CD8-positive, alpha-beta memory T cell (primary cell): ENCODE data around the gene STPG3. TPM values are rescaled to one million over a fixed set of nuclear protein-coding genes. Genes with fewer than 3 reads are reported as not detected.
A peak's percentile ranks its signal among the peaks of the same experiment; 100 is the strongest.
"Not testable (repeated sequence)": the region's sequence is repeated elsewhere in the genome, so short reads cannot be mapped to it uniquely, and the experiment has no call there.

Source experiments
- CTCF ChIA-PET: fragments of 350-600 bp; sonication (Branson Sonifier 250); formaldehyde crosslinking; loops from one replicate; lab custom pipeline; 2021; ENCODE audit warnings: antibody characterized with exemption; lab: Charles Lee
- POLR2A ChIA-PET: fragments of 350-600 bp; sonication (Branson Sonifier 250); formaldehyde crosslinking; loops from one replicate; lab custom pipeline; 2021; ENCODE audit warnings: antibody characterized with exemption; lab: Charles Lee
- DNase-seq, 5 donors: peaks; one replicate each; pipeline versions ENCODE4 v3.0.0 to v3.0.0-alpha.2; 2020 to 2022; ENCODE audit warnings: mixed read lengths in 1 of 5
- H3K27ac ChIP-seq: one replicate; pipeline ENCODE4 v1.7.0; 2013; ENCODE audit warnings: low read depth, mild to moderate bottlenecking, low read length, moderate library complexity
- H3K27me3 ChIP-seq: 2 replicates; pipeline ENCODE4 v1.7.0; 2013; ENCODE audit warnings: low read length, mild to moderate bottlenecking; ENCODE audit not compliant: insufficient read depth, poor library complexity, severe bottlenecking
- H3K36me3 ChIP-seq: 2 replicates; pipeline ENCODE4 v1.7.0; 2013; ENCODE audit warnings: mild to moderate bottlenecking, low read length, moderate library complexity; ENCODE audit not compliant: insufficient read depth
- H3K4me1 ChIP-seq: 2 replicates; pipeline ENCODE4 v1.7.0; 2013; ENCODE audit warnings: mild to moderate bottlenecking, low read length, moderate library complexity; ENCODE audit not compliant: insufficient read depth
- H3K4me3 ChIP-seq: 2 replicates; pipeline ENCODE4 v1.7.0; 2013; ENCODE audit warnings: mild to moderate bottlenecking, low read length
- H3K9me3 ChIP-seq: 2 replicates; pipeline ENCODE4 v1.7.0; 2013; ENCODE audit warnings: mild to moderate bottlenecking, low read length
- H3K27ac Mint-ChIP-seq, 8 donors: one replicate each; pipeline ENCODE4 v1.8.0; 2020 to 2021; ENCODE audit warnings: mixed read lengths in 8 of 8, mild to moderate bottlenecking in 6 of 8, inconsistent platforms in 3 of 8, moderate library complexity in 3 of 8
- H3K27me3 Mint-ChIP-seq, 2 donors: one replicate each; pipeline ENCODE4 v1.8.0; 2020 to 2021; ENCODE audit warnings: mixed read lengths in 2 of 2, mild to moderate bottlenecking in 1 of 2, moderate library complexity in 1 of 2
- H3K36me3 Mint-ChIP-seq, 3 donors: one replicate each; pipeline ENCODE4 v1.8.0; 2020 to 2021; ENCODE audit warnings: mixed read lengths in 3 of 3, inconsistent platforms in 1 of 3, mild to moderate bottlenecking in 1 of 3
- H3K4me1 Mint-ChIP-seq, 3 donors: one replicate each; pipeline ENCODE4 v1.8.0; 2020 to 2021; ENCODE audit warnings: mixed read lengths in 3 of 3, inconsistent platforms in 1 of 3, mild to moderate bottlenecking in 1 of 3
- H3K4me3 Mint-ChIP-seq, 7 donors: one replicate each; pipeline ENCODE4 v1.8.0; 2020 to 2021; ENCODE audit warnings: mixed read lengths in 7 of 7, mild to moderate bottlenecking in 6 of 7, moderate library complexity in 4 of 7, inconsistent platforms in 2 of 7
- H3K9me3 Mint-ChIP-seq, 5 donors: one replicate each; pipeline ENCODE4 v1.8.0; 2020 to 2022; ENCODE audit warnings: mixed read lengths in 5 of 5, mild to moderate bottlenecking in 3 of 5, moderate library complexity in 2 of 5, inconsistent platforms in 1 of 5
- polyA plus RNA-seq: library from polyadenylated mRNA; unstranded; fragments of 300-500 nt; fragmentation: Illumina TruSeq; gene quantifications from one replicate; pipeline ENCODE4 v1.2.3, GENCODE V29; 2021
- total RNA-seq, 2 experiments: library from RNA; stranded (reverse); gene quantifications; one replicate each; pipeline ENCODE4 v1.2.3, GENCODE V29; 2021

STPG3 gene
- total and polyA plus RNA-seq, 3 experiments from 2014 or later, result 0.27 to 0.28 TPM; not detected in 1

- H3K4me1 ChIP-seq, result peaks cover 10% of the 10 kb centered on the region
Measured at GRCh38 chr9:137242269-137243203, 8.6 kb upstream of the STPG3 start.

GRCh38 chr9:137243266-137243625 is 7.8 kb upstream of the STPG3 start:
- not testable (repeated sequence) for DNase-seq, H3K27me3 ChIP-seq, H3K9me3 Mint-ChIP-seq, H3K27me3 Mint-ChIP-seq, H3K4me3 ChIP-seq, H3K27ac ChIP-seq, H3K9me3 ChIP-seq
- H3K4me1 Mint-ChIP-seq, result peaks cover 14 to 40% (median 17%) of the 10 kb centered on the region in 3 donors
- peaks cover 0 to 22% (median 5%) of the 10 kb centered on the region in 3 donors for H3K36me3 Mint-ChIP-seq
- CTCF ChIA-PET, result interaction anchor here (1.8 to 4.4 kb wide), 3 partner anchors 11 to 197 kb away, joined by 5 to 43 read pairs (median 14); partner anchors contain the start of genes NELFB and RNF224
- peak overlapping the region in 3 of 8 donors; percentile 37 to 75 (median 41) for H3K27ac Mint-ChIP-seq
- POLR2A ChIA-PET, result interaction anchor here (3.4 kb wide), 1 partner anchor 12 kb away, joined by 83 read pairs; the partner anchor contains the start of gene NELFB
- peak overlapping the region in 6 of 7 donors; percentile 3 to 86 (median 44) for H3K4me3 Mint-ChIP-seq
- peaks cover 10% of the 10 kb centered on the region for H3K36me3 ChIP-seq
- H3K4me1 ChIP-seq, result peaks cover 10% of the 10 kb centered on the region

More at GRCh38 chr9:137242269-137243203, 8.6 kb upstream of the STPG3 start:
- no peaks in the 10 kb centered on the region for H3K9me3 Mint-ChIP-seq
- ChIA-PET POLR2A (interaction anchor here (1.4 to 3.4 kb wide), 4 partner anchors 13 to 53 kb away, joined by 6 to 83 read pairs (median 18); partner anchors contain the start of genes NELFB, RNF208 and TPRN), CTCF (interaction anchor here (1.2 to 4.4 kb wide), 6 partner anchors 12 to 196 kb away, joined by 3 to 43 read pairs (median 4); partner anchors contain the start of genes ANAPC2, NELFB, RNF224 and SSNA1)
- peak overlapping the region; percentile 72 for H3K27ac ChIP-seq
- H3K4me3 Mint-ChIP-seq, result peak overlapping the region; percentile 70 to 88 (median 84)
- H3K4me3 ChIP-seq, result peak overlapping the region; percentile 46
- H3K27me3 ChIP-seq, result no peaks in the 10 kb centered on the region
- H3K9me3 ChIP-seq, result no peaks in the 10 kb centered on the region
- H3K4me1 Mint-ChIP-seq, result peaks cover 15 to 43% (median 17%) of the 10 kb centered on the region in 3 donors
- H3K27me3 Mint-ChIP-seq, result peaks cover 0 to 4% of the 10 kb centered on the region in 2 donors
- peak overlapping the region in 7 of 8 donors; percentile 60 to 83 (median 78) for H3K27ac Mint-ChIP-seq
- DNase-seq, result no peak
- H3K36me3 ChIP-seq, result peaks cover 10% of the 10 kb centered on the region
- peaks cover 0 to 22% (median 5%) of the 10 kb centered on the region in 3 donors for H3K36me3 Mint-ChIP-seq

DNA sequence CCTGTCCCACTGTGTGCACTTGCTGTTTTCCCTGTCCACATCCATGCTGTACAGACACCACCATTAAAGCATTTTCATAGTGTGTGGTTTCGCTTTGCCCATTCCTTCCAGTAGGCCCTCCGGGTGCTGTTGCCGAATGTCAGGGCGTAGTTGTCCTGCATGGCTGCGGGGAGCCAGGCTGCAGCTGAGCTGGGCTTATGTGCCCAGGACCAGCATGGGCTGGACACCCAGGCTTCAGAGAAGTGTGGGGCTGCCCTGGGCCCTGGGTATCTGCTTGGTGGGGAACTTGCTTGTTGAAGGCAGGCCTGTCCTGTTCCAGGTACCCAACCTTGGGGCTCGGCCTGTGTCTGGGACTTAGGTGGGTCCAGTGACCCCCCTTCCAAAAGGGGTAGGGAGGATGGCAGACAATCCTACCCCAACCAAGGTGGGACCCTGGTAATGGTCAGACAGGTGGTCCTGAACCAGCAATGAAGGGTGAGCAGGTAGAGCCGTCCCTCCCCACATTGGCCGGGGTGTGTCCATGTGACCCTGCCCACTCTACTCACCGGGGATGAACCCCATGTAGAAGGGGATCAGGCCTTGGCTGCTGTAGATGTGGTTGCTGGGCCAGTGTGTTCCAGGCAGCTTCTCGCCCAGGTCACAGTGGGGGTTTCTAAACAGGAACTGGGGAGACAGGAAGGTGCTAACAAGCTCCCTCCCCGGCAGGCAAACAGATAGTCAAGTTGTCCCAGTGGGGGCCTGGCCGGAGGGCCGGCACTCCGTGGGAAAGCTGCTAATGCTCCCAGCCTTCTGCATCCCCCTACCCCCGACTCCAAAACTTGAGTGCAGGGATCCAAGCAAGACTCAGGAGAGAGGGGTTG is 7.2 kb upstream of the STPG3 start:
- H3K4me3 Mint-ChIP-seq, result peak overlapping the region in 6 of 7 donors; percentile 8 to 72 (median 44)

DNA sequence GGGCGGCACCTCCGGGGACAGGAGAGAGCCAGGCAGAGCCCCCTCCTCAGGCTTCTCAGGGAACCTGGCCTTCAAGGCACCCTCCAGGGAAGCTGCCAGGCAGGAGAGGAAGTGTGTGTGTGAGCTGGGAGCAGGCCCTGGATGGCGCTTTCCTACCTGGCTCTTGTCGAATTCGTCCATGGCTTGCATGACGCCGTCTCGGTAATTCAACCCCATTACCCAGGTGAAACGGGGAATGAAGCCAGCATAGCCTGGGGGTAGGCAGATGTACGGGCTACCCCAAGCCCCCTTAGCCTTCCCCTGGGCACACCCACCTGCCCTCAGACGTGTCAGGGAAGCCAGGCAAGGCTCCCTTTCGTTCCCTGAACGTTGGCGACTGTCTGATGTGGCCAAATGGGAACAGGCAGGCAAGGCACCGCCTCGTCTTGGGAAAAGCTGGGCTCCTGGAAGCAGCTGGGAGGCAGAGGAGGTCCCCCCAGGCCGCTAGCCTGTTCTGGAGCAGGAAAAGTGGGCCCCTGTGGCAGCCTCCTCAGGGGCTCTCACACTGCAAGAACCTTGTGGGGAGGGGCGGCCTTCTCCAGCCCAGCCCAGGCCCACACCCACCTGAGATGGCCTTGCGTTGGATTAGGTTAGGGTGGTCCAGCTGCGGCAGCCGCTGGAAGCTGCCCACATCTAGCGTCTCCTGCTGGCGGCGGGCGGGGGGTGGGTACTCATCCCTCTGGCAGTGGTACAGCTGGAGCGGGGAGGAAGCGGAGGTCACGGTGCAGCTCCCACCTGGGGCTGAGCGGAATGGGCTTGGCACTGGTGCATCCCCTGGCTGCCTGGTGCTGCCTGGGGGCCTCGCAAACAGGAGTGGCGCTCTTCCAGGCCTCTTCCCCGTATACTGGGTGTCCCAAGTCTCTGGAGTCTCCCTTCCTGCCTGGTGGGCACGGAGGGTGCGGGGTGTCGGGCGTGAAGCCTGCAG is 6.3 kb upstream of the STPG3 start:
- H3K4me3 ChIP-seq, result no peak overlapping the region
- H3K4me1 ChIP-seq, result peaks cover 10% of the 10 kb centered on the region
- H3K27ac ChIP-seq, result no peak overlapping the region
- CTCF ChIA-PET, result no interaction called here
- H3K9me3 ChIP-seq, result no peaks in the 10 kb centered on the region
- peaks cover 10% of the 10 kb centered on the region for H3K36me3 ChIP-seq
- H3K4me3 Mint-ChIP-seq, result peak overlapping the region in 1 of 7 donors; percentile 40
- POLR2A ChIA-PET, result interaction anchor here (0.6 kb wide), 1 partner anchor 122 kb away, joined by 3 read pairs; no protein-coding TSS in a partner anchor
- no peak for DNase-seq
- peaks cover 0 to 4% of the 10 kb centered on the region in 2 donors for H3K27me3 Mint-ChIP-seq
- no peaks in the 10 kb centered on the region for H3K27me3 ChIP-seq
- peaks cover 12 to 29% (median 13%) of the 10 kb centered on the region in 3 donors for H3K4me1 Mint-ChIP-seq
- H3K9me3 Mint-ChIP-seq, result no peaks in the 10 kb centered on the region
- peaks cover 0 to 22% (median 5%) of the 10 kb centered on the region in 3 donors for H3K36me3 Mint-ChIP-seq
- H3K27ac Mint-ChIP-seq, result peak overlapping the region in 1 of 8 donors; percentile 23

More for the DNA sequence above, 7.2 kb upstream of the STPG3 start:
- Histone ChIP-seq H3K27me3 (no peaks in the 10 kb centered on the region), H3K36me3 (peaks cover 10% of the 10 kb centered on the region), H3K27ac (no peak overlapping the region), H3K9me3 (no peaks in the 10 kb centered on the region), H3K4me1 (peaks cover 10% of the 10 kb centered on the region), H3K4me3 (no peak overlapping the region)
- no peak for DNase-seq
- Mint-ChIP-seq H3K4me1 (peaks cover 13 to 35% (median 16%) of the 10 kb centered on the region in 3 donors), H3K27ac (peak overlapping the region in 4 of 8 donors; percentile 30 to 88 (median 54)), H3K27me3 (peaks cover 0 to 4% of the 10 kb centered on the region in 2 donors), H3K9me3 (no peaks in the 10 kb centered on the region), H3K36me3 (peaks cover 0 to 22% (median 5%) of the 10 kb centered on the region in 3 donors)
- CTCF ChIA-PET, result interaction anchor here (1.8 kb wide), 1 partner anchor 197 kb away, joined by 5 read pairs; no protein-coding TSS in a partner anchor
- POLR2A ChIA-PET, result interaction anchor here (0.6 kb wide), 1 partner anchor 121 kb away, joined by 3 read pairs; no protein-coding TSS in a partner anchor

DNA sequence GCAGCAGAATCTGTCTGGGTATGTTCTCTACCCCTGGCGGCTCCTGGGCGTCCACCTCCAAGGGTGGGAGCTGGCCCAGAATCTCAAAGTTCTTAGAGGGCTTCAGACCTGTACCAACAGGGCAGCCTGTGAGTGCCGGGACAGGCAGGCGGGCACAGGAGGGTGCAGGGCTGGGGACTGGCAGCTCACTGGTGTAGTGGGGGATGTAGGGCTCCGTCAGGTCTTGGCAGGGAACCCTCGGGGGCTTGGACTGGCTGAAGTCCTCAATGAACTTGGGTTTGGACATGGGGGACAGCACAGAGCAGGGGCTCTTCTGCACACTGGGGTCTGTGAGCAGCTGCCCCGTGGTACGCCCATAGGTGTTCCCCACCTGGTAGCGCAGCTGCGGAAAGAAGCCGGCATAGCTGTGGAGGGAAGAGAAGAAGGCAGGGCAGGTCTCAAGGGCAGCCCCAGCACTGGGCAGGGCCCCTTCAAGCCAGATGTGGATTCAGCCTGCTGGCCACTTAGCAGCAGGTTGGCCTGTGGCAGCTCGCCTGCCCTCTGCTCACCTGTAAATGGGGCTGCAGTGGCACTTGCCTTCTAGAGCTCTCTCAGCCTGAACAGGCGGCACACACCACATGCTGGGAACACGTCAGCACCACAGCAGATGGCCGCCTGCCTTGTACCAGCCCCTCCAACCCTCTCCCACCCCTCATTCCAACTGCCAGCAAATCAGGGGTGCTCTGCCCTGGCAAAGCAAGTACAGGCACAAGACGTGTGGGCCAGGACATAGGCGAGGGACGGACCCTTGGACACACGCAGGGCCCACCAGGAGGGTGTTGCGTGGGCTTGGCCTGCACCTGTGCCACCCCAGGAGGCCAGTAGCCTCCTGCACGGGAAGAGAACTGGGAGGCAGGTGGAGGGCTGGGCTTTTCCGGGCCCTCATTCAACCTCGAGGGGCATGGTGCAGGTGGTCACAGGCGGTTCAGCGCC is 5.3 kb upstream of the STPG3 start:
- no peaks in the 10 kb centered on the region for H3K27me3 ChIP-seq
- H3K9me3 Mint-ChIP-seq, result no peaks in the 10 kb centered on the region
- peak overlapping the region in 1 of 8 donors; percentile 23 for H3K27ac Mint-ChIP-seq
- H3K4me3 ChIP-seq, result no peak overlapping the region
- no peak for DNase-seq
- peaks cover 10% of the 10 kb centered on the region for H3K36me3 ChIP-seq
- POLR2A ChIA-PET, result no interaction called here
- H3K36me3 Mint-ChIP-seq, result peaks cover 0 to 22% (median 5%) of the 10 kb centered on the region in 3 donors
- H3K4me3 Mint-ChIP-seq, result peak overlapping the region in 1 of 7 donors; percentile 40
- H3K4me1 Mint-ChIP-seq, result peaks cover 12 to 25% (median 13%) of the 10 kb centered on the region in 3 donors
- H3K4me1 ChIP-seq, result peaks cover 10% of the 10 kb centered on the region
- CTCF ChIA-PET, result interaction anchor here (2.8 kb wide), 1 partner anchor 9 kb away, joined by 11 read pairs; no protein-coding TSS in a partner anchor
- no peaks in the 10 kb centered on the region for H3K9me3 ChIP-seq
- H3K27ac ChIP-seq, result no peak overlapping the region
- H3K27me3 Mint-ChIP-seq, result peaks cover 0 to 4% of the 10 kb centered on the region in 2 donors
